A204.1 (cell line): ENCODE data around the gene DHRS2.

ENCODE experiments used
- FAIRE-seq: peaks from 2 replicates; lab custom pipeline; 2012; peaks lifted over from hg19 to GRCh38; lab: Jason Lieb, UNC

The DHRS2 gene

DNA sequence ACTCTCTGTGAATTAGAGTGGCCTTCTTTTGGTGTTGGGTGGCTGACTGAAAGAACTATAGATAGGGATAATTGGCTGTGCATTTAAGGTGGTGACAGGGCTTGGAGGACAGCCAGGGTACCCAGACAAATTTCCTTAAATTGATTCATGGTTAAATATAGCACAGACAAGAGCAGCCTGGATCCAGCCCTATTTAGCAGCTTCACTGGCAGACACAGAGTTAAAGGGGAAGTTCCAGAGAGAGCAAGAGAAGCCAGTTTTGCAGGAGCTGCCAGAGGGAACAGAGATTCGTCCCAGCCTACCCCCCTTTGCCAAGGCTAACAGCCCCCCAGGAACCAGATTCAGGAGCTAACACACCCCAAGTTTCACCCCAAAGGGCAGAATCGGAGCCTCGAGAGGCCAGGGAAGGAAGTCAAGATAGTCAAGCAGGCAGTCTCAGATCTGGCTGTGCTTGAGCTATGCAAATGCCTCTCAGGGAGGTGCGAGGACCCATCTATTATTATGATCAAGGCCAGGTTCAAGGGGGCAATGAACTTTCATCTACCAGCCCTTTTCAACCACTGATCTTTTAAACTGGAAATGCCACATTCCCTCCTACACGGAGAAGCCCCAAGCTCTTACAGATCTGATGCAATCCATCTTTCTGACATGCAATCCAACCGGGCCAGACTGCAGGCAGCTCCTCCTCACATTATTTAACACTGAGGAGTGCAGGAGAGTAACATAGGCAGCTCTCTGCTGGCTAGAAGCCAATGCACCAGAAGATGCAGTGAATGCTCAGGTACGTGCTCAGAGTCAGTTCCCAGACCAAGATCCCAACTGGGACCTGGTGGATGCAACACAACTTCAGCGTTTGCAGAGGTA, 58.2 kb downstream of the DHRS2 start:
- no peak for FAIRE-seq
